GM21576 (cell line): Measurements from ENCODE around the gene PCDHB5.
"Not testable (repeated sequence)": the region's sequence is repeated elsewhere in the genome, so short reads cannot be mapped to it uniquely, and the experiment has no call there.

ENCODE experiments used
- ATAC-seq: cut with Tn5 transposase; IDR thresholded peaks from one replicate; pipeline ENCODE4 v1.9.1; 2021; ENCODE audit warnings: mild to moderate bottlenecking, moderate library complexity; ENCODE audit not compliant: unreplicated experiment

The PCDHB5 gene

DNA sequence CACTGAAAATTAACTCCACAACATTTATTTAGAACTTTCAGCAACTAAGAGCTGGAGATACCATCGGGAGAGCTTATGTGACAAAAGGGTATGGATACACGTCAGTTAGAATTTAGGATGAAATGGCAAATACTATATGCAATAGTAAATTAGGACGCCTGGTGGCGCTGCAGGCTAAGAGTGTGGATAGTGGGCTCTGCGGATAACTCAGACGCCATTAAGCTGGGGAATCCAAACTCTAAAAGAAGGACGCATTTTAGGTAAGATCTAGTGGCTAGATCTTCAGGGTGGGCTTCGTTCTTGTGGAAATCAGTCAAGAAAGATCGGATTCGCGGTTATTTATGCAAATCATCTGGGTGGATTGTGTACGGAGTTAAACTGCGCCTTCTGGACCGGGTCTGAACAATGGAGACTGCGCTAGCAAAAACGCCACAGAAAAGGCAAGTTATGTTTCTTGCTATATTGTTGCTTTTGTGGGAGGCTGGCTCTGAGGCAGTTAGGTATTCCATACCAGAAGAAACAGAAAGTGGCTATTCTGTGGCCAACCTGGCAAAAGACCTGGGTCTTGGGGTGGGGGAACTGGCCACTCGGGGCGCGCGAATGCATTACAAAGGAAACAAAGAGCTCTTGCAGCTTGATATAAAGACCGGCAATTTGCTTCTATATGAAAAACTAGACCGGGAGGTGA, at the start of gene PCDHB5:
Gene PCDHB5 (plus strand): TSS at position 177 of the 688 bp plus-strand sequence. CDS start 229 bp downstream, at position 406.
- ATAC-seq: no peak

GRCh38 chr5:141094481-141095262, 40.3 kb upstream of the PCDHB5 start, which contains the start of gene PCDHB2:
PCDHB2 (plus strand) TSS chr5:141094615; CDS start chr5:141094791, 176 bp downstream.
- ATAC-seq: no peak

GRCh38 chr5:141095263-141095641, 39.8 kb upstream of the PCDHB5 start:
- ATAC-seq: no peak

GRCh38 chr5:141096181-141096580, 38.8 kb upstream of the PCDHB5 start:
- ATAC-seq: not testable (repeated sequence)

- not testable (repeated sequence) for ATAC-seq
Observed at GRCh38 chr5:141096586-141096985, 38.4 kb upstream of the PCDHB5 start.

GRCh38 chr5:141100243-141100805, 34.7 kb upstream of the PCDHB5 start, which contains the start of gene PCDHB3:
PCDHB3 (plus strand) TSS chr5:141100473; CDS start chr5:141100650, 177 bp downstream.
- ATAC-seq: no peak

DNA sequence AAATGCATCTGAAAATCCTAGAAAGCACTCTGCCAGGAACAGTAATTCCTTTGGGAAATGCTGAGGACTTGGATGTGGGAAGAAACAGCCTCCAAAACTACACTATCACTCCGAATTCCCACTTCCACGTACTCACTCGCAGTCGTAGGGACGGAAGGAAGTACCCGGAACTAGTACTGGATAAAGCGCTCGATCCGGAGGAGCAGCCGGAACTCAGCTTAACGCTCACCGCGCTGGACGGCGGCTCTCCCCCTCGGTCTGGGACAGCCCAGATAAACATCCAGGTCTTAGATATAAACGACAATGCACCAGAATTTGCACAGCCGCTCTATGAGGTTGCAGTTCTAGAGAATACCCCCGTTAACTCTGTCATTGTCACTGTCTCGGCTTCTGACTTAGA, 33.9 kb upstream of the PCDHB5 start:
- no peak for ATAC-seq

DNA sequence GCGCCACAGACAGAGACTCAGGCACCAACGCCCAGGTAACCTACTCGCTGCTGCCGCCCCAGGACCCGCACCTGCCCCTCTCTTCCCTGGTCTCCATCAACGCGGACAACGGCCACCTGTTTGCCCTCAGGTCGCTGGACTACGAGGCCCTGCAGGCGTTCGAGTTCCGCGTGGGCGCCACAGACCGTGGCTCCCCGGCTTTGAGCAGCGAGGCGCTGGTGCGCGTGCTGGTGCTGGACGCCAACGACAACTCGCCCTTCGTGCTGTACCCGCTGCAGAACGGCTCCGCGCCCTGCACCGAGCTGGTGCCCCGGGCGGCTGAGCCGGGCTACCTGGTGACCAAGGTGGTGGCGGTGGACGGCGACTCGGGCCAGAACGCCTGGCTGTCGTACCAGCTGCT, 32.9 kb upstream of the PCDHB5 start:
- not testable (repeated sequence) for ATAC-seq

DNA sequence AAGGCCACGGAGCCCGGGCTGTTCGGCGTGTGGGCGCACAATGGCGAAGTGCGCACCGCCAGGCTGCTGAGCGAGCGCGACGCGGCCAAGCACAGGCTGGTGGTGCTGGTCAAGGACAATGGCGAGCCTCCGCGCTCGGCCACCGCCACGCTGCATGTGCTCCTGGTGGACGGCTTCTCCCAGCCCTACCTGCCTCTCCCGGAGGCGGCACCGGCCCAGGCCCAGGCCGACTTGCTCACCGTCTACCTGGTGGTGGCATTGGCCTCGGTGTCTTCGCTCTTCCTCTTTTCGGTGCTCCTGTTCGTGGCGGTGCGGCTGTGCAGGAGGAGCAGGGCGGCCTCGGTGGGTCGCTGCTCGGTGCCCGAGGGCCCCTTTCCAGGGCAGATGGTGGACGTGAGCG, 32.5 kb upstream of the PCDHB5 start:
- not testable (repeated sequence) for ATAC-seq

- no peak for ATAC-seq
Observed at GRCh38 chr5:141105350-141105749, 29.7 kb upstream of the PCDHB5 start.

DNA sequence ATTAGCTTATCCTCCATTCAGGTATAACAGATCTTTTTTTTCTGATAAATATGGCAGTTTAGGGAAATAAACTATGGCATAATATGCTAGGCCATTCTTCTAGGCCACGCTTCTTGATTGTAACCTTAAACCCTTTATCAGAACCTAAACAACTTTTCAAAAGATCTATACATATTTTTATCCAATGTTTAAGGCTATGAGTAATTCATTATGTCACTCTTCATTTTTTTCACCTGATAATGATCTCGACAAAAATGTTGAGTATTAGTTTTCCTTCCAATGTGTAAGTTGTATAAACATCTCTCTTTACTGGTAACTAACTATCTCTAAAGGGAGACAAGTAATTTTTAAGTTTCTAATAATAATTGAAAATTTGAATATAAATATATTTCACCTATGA, 15.8 kb upstream of the PCDHB5 start:
- ATAC-seq: no peak

GRCh38 chr5:141121563-141121962, 13.4 kb upstream of the PCDHB5 start, which contains the start of gene PCDHB4:
PCDHB4 (plus strand) TSS chr5:141121818; CDS start chr5:141121999, 181 bp downstream.
- no peak for ATAC-seq

- ATAC-seq: no peak
Observed at GRCh38 chr5:141121985-141122384, 13.0 kb upstream of the PCDHB5 start.

DNA sequence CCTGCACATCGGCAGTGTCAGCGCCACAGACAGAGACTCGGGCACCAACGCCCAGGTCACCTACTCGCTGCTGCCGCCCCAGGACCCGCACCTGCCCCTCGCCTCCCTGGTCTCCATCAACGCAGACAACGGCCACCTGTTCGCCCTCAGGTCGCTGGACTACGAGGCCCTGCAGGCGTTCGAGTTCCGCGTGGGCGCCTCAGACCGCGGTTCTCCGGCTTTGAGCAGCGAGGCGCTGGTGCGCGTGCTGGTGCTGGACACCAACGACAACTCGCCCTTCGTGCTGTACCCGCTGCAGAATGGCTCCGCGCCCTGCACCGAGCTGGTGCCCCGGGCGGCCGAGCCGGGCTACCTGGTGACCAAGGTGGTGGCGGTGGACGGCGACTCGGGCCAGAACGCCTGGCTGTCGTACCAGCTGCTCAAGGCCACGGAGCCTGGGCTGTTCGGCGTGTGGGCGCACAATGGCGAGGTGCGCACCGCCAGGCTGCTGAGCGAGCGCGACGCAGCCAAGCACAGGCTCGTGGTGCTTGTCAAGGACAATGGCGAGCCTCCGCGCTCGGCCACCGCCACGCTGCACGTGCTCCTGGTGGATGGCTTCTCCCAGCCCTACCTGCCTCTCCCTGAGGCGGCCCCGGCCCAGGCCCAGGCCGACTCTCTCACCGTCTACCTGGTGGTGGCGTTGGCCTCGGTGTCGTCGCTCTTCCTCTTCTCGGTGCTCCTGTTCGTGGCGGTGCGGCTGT, 11.4 kb upstream of the PCDHB5 start:
- not testable (repeated sequence) for ATAC-seq

DNA sequence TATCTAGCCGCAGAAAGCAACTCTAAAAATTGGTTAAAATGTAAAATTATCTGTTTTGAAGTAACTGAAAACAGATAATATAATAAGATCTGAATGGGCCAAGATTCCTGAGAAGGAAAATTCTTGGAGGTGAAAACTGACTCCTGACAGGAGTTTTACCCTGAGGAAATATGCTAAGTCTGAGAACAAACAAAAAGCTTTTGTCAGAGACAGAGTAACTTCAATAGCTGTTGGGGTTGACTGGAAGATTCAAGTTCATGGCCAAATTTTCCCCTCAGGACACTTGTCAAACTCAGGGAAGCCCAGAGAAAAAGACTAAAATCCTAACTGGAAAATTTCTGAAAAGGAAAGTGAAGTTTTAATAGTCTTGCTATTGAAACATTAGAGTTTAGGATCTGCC, 7.7 kb upstream of the PCDHB5 start:
- ATAC-seq: no peak

- ATAC-seq: no peak
Observed at GRCh38 chr5:141135718-141136266, 786 bp downstream of the PCDHB5 start.

- not testable (repeated sequence) for ATAC-seq
Observed at GRCh38 chr5:141137346-141137745, 2.3 kb downstream of the PCDHB5 start.

GRCh38 chr5:141149812-141150211, 14.8 kb downstream of the PCDHB5 start, which contains the start of gene PCDHB6:
PCDHB6 (plus strand) TSS chr5:141150057; CDS start chr5:141150258, 201 bp downstream.
- no peak for ATAC-seq

GRCh38 chr5:141150224-141150992, 15.4 kb downstream of the PCDHB5 start:
- ATAC-seq: no peak

DNA sequence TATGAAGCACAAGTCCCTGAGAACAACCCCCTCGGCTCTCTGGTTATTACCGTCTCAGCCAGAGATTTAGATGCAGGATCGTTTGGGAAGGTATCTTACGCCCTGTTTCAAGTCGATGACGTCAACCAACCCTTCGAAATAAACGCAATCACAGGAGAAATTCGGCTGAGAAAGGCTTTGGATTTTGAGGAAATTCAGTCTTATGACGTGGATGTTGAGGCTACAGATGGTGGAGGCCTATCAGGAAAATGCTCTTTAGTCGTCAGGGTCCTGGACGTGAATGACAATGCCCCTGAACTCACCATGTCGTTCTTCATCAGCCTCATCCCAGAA, 16.0 kb downstream of the PCDHB5 start:
- no peak for ATAC-seq
